Retinal pigment epithelial cell (primary cell): ENCODE data around the gene MCM8.

Experiments used
- DNase-seq: peaks from one replicate; pipeline ENCODE4 v3.0.0-alpha.2; 2010; ENCODE audit warnings: low read depth
- H3K4me3 ChIP-seq: 2 replicates; pipeline ENCODE4 v1.5.1; 2011; ENCODE audit warnings: mild to moderate bottlenecking, low read length, control low read depth, moderate library complexity
- TF ChIP-seq, protein P1 (sequence below): conservative IDR thresholded peaks from 2 replicates; pipeline ENCODE4 v1.5.1; 2011; ENCODE audit warnings: low read depth, low read length, control low read depth, inconsistent platforms

MCM8 gene

DNA sequence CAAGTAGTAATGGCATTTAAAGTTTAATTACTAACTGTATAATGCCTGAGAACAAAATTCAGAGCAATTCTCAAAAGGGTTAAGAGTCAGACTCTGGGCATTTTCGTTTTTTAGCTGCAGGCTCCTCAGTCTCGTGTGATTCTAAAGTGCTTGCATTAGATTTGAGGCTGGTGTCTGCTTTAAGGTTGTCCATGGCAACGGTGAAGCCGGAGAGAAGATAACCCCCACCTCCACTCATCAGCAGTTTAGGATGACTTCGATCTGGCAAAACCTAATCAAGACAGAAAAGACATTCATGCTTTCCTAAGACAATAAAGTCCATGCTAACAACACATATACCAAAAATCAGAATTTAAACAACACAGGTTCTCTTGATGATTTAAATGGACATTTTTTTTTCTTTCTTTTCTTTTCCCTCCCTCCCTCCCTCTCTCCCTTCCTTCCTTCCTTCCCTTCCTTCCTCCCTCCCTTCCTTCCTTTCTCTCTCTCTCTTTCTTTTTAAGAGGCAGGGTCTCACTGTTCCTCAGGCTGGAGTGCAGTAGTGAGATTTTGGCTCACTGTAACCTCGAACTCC, 11.9 kb upstream of the MCM8 start:
- no peak for DNase-seq
- H3K4me3 ChIP-seq: no peak overlapping the region
- TF ChIP-seq, protein P1, sequence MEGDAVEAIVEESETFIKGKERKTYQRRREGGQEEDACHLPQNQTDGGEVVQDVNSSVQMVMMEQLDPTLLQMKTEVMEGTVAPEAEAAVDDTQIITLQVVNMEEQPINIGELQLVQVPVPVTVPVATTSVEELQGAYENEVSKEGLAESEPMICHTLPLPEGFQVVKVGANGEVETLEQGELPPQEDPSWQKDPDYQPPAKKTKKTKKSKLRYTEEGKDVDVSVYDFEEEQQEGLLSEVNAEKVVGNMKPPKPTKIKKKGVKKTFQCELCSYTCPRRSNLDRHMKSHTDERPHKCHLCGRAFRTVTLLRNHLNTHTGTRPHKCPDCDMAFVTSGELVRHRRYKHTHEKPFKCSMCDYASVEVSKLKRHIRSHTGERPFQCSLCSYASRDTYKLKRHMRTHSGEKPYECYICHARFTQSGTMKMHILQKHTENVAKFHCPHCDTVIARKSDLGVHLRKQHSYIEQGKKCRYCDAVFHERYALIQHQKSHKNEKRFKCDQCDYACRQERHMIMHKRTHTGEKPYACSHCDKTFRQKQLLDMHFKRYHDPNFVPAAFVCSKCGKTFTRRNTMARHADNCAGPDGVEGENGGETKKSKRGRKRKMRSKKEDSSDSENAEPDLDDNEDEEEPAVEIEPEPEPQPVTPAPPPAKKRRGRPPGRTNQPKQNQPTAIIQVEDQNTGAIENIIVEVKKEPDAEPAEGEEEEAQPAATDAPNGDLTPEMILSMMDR: no peak

DNA sequence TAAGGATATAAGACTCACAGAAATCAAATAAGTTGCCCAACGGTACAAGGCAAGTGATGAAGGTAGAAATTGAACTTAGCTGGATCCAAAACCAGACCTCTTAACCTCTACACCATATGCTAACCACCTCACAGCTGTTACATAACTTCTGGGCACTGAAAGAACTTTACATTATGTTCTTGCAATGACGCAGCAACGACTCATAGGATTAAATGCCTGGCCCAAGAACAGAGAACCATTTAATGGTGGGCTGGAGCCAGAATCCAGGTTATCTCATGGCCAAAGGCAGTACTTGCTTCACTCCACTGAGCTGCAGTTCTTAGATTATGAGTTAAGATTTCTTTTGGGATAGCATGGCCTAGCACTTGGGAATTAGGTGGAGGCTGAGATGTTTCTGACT, 4.5 kb upstream of the MCM8 start:
- no peak overlapping the region for H3K4me3 ChIP-seq
- TF ChIP-seq, protein P1: no peak
- DNase-seq: peak; percentile 24

DNA sequence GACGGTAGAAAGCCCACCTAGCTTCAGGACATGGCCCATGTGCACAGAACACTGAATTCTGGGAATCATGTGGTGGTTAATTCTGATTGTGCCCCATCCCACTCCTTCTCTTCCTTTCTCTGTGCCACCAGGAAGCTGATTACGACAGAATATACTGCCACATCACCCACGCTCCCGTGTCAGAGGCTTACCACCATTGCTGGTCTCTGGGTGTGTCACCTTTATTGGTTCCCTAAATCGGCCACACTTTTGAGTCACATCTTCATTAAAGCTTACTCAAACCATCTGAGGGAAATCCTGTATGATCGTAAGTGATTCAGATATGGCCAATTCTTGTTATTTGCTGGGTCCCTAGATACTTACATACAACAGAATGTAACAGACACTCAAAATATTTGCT, 3.2 kb upstream of the MCM8 start:
- no peak overlapping the region for H3K4me3 ChIP-seq
- no peak for DNase-seq
- TF ChIP-seq, protein P1: no peak

DNA sequence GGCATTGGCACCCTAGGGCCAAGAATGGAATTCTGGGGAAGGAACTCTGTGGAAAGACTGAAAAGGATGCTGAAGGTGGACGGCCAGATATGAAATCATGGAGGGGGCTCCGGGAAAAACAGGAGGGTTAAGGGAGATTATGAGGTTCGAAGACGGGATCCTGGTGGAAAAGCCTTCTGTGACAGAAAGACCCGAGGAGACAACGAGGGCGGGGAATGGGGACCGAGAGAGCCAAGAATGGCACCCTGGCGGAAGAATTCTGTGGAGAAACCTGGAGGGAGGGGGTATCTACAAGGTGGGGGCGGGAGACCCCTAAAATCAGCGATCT, 545 bp upstream of the MCM8 start:
- DNase-seq: no peak
- TF ChIP-seq, protein P1: no peak

DNA sequence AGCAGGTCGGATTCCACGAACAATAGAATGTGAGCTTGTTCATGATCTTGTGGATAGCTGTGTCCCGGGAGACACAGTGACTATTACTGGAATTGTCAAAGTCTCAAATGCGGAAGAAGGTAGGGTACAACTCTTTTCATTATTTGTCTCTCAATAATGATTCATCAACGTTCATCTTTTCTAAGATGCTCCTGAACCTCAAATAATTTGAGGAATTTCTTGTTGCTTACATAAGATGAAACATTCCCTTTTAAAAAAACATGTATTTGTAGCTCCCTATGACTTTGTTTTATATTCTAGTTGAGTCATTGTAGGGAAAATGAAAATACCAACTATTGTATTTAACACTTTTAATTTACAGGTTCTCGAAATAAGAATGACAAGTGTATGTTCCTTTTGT, 17.0 kb downstream of the MCM8 start:
- DNase-seq: no peak
- no peak overlapping the region for H3K4me3 ChIP-seq
- TF ChIP-seq, protein P1: no peak

More for the DNA sequence above, 545 bp upstream of the MCM8 start:
- H3K4me3 ChIP-seq: peak overlapping the region; percentile 96

DNA sequence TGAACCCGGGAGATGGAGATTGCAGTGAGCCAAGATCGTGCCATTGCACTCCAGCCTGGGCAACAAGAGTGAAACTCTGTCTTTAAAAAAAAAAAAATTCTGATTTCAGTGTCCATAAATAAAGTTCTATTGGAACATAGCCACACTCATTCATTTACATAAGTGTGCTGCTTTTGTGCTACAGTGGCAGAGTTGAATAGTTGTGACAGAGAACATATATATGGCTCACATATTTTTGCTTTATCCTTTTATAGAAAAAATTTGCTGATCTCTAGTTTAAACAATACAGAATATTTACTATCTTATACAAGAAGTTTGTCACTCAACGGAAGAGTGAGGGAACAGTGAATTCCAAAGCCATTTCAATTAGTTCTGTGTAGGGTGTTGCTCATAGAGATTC, 18.0 kb downstream of the MCM8 start:
- TF ChIP-seq, protein P1: no peak
- H3K4me3 ChIP-seq: no peak overlapping the region
- no peak for DNase-seq

DNA sequence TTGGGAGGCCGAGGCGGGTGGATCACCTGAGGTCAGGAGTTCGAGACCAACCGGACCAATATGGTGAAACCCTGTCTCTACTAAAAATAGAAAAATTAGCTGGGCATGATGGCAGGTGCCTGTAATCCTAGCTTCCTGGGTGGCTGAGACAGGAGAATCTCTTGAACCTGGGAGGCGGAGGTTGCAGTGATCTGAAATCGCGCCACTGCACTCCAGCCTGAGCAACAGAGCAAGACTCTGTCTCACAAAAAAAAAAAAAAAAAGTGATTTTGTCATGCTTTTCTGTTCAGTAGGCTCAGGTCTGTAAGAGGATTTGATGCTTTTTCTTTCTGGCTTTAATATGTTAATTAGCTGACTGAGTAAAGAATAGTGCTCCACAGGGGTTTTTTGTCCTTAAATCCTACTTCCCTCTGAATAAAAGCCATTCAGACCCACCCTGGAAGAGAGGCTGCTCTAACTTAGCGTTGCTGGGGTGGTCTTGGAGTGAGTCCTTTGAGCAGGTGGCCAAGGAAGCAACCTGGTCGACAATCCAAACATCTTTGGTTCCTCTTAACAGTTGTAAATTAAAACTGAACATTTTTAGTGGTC, 19.0 kb downstream of the MCM8 start:
- H3K4me3 ChIP-seq: no peak overlapping the region
- TF ChIP-seq, protein P1: no peak
- DNase-seq: no peak
